IMR-90 (cell line): ENCODE data around the gene NMUR2.

ENCODE experiments used
- BHLHE40 ChIP-seq: fragments of 150-350 bp; IDR thresholded peaks from 2 replicates; pipeline ENCODE4 v1.6.1; 2016; ENCODE audit warnings: mild to moderate bottlenecking, low read depth, low read length
- CEBPB ChIP-seq: IDR thresholded peaks from 2 replicates; pipeline ENCODE4 v1.6.1; 2012; ENCODE audit warnings: low read depth, low read length, improper control_type of control experiment
- CTCF ChIP-seq: conservative IDR thresholded peaks from 2 replicates; pipeline ENCODE4 v1.5.1; 2012; ENCODE audit warnings: mild to moderate bottlenecking, low read depth, low read length, improper control_type of control experiment
- ELK1 ChIP-seq: fragments of 150-350 bp; IDR thresholded peaks from 2 replicates; pipeline ENCODE4 v1.6.1; 2016; ENCODE audit warnings: low read depth, mild to moderate bottlenecking, low read length, moderate library complexity, borderline replicate concordance
- FOS ChIP-seq: fragments of 150-350 bp; IDR thresholded peaks from 2 replicates; pipeline ENCODE4 v1.6.1; 2016; ENCODE audit warnings: low read depth, low read length
- MXI1 ChIP-seq: IDR thresholded peaks from 2 replicates; pipeline ENCODE4 v1.6.1; 2012; ENCODE audit warnings: low read depth, mild to moderate bottlenecking, low read length, moderate library complexity, borderline replicate concordance
- NFE2L2 ChIP-seq: fragments of 150-350 bp; IDR thresholded peaks from 2 replicates; pipeline ENCODE4 v1.6.1; 2016; ENCODE audit warnings: low read depth, mild to moderate bottlenecking, low read length
- POLR2A ChIP-seq: IDR thresholded peaks from 2 replicates; pipeline ENCODE4 v1.6.1; 2012; ENCODE audit warnings: mild to moderate bottlenecking, low read depth, low read length
- RAD21 ChIP-seq: IDR thresholded peaks from 2 replicates; pipeline ENCODE4 v1.6.1; 2012; ENCODE audit warnings: low read length, improper control_type of control experiment
- RCOR1 ChIP-seq: IDR thresholded peaks from 2 replicates; pipeline ENCODE4 v1.6.1; 2012; ENCODE audit warnings: mild to moderate bottlenecking, low read length, improper control_type of control experiment; ENCODE audit not compliant: insufficient replicate concordance
- RFX5 ChIP-seq: IDR thresholded peaks from 2 replicates; pipeline ENCODE4 v1.8.0; 2012; ENCODE audit warnings: low read depth, mild to moderate bottlenecking, low read length, moderate library complexity
- SMC3 ChIP-seq: fragments of 150-350 bp; IDR thresholded peaks from 2 replicates; pipeline ENCODE4 v1.6.1; 2016; ENCODE audit warnings: low read depth, mild to moderate bottlenecking, antibody characterized with exemption, low read length, moderate library complexity
- TF ChIP-seq, protein P1 (sequence below): fragments of 150-350 bp; IDR thresholded peaks from 2 replicates; pipeline ENCODE4 v1.6.1; 2017; ENCODE audit warnings: mild to moderate bottlenecking, antibody characterized with exemption, low read length, low read depth

DNA sequence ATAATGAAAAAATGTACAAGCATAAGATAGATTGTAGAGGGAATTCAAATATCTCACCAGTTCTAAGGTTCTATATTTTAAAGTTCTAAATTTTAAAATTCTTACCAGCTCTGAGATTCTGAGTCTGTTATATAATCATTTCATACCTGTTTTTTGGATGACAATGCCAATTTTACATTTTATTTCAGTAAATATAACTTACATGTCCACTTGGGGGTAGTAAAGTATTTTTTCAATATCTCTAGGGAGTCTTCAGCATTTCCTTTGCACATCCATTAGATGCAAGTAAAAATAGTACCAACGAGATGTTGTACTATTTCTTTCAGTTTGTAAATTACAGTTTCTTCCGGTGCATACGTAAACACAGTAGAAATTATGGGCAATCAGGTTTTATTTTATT, 25.7 kb downstream of the NMUR2 start:
- TF ChIP-seq CTCF (no peak), CEBPB (no peak), POLR2A (no peak), MXI1 (no peak), NFE2L2 (no peak), RFX5 (no peak), RCOR1 (no peak), ELK1 (no peak), RAD21 (no peak), SMC3 (no peak), BHLHE40 (no peak), FOS (no peak)
- TF ChIP-seq, protein P1, sequence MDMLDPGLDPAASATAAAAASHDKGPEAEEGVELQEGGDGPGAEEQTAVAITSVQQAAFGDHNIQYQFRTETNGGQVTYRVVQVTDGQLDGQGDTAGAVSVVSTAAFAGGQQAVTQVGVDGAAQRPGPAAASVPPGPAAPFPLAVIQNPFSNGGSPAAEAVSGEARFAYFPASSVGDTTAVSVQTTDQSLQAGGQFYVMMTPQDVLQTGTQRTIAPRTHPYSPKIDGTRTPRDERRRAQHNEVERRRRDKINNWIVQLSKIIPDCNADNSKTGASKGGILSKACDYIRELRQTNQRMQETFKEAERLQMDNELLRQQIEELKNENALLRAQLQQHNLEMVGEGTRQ = no peak
